Heart left ventricle (tissue), 13 donors: ENCODE measurements around the gene ANKRD36C.

Source experiments
- CTCF ChIP-seq, 12 donors: fragments of 200-600 bp; sonication (generic) in 4 of 12; IDR thresholded peaks; one replicate each; pipeline versions ENCODE4 v1.5.0 to v1.8.0; 2018 to 2022; ENCODE audit warnings: antibody characterized with exemption in 12 of 12, mild to moderate bottlenecking in 5 of 12
- POLR2A ChIP-seq, 2 donors: fragments of 450-650 bp; IDR thresholded peaks; one replicate each; pipeline ENCODE4 v1.6.1; 2017; ENCODE audit warnings: antibody characterized with exemption in 2 of 2, mild to moderate bottlenecking in 2 of 2, moderate library complexity in 2 of 2
- donor health status: ischemic (EF 13 %, LVEDD 7.1; RV severe dilation, severe dysfunction).
- donor health status: DM: no; HTN: yes; CAD: no.
- donor health status: DM: no; HTN: no; CAD: no.
- donor health status: ischemic (EF 25% LVEDD 6.9; RV normal size, moderate dysfunction).
- donor health status: ischemic (EF 25% LVEDD 5.7; RV mildly dilated, moderate dysfunction).
- donor health status: ischemic (EF 35%, LVEDD 5.7; RV mildly dilated, moderate dysfunction).
- donor health status: nonischemic (EF 11% LVEDD 7.7; RV severe dilation, severe dysfunction).
- donor health status: DM: yes; HTN: yes; CAD: no.
- donor health status: PGD.
- donor health status: ischemic (EF 29% LVEDD 5.4; RV normal size, mild dysfunction).
- donor health status: nonischemic (EF 23%, LVEDD 6.1; RV moderate dilation, normal function).

GRCh38 chr2:95836151-95836550 is 155.5 kb downstream of the ANKRD36C start:
- no peak for TF ChIP-seq CTCF (IDR thresholded peaks at IDR 0.05)
- TF ChIP-seq POLR2A (IDR thresholded peaks at IDR 0.05), result no peak
